GM18499 (cell line): Measurements from ENCODE around the gene RGS11.

Source experiments
- ATAC-seq: cut with Tn5 transposase; IDR thresholded peaks from one replicate; pipeline ENCODE4 v1.9.1; 2021; ENCODE audit warnings: moderate number of reproducible peaks; ENCODE audit not compliant: insufficient read depth, unreplicated experiment

Gene RGS11

GRCh38 chr16:297832-298231, 22.1 kb upstream of the RGS11 start:
- no peak for ATAC-seq

GRCh38 chr16:296806-297510, 21.2 kb upstream of the RGS11 start:
- no peak for ATAC-seq

- no peak for ATAC-seq
Observed at GRCh38 chr16:296276-296675, 20.5 kb upstream of the RGS11 start.

- ATAC-seq = no peak
Observed at GRCh38 chr16:293043-293775, 17.5 kb upstream of the RGS11 start.

- no peak for ATAC-seq
Observed at GRCh38 chr16:291539-291938, 15.8 kb upstream of the RGS11 start.

- no peak for ATAC-seq
Observed at GRCh38 chr16:290681-291405, 15.1 kb upstream of the RGS11 start.

GRCh38 chr16:290015-290680, 14.4 kb upstream of the RGS11 start:
- ATAC-seq = no peak

- ATAC-seq = no peak
Observed at GRCh38 chr16:289395-289997, 13.8 kb upstream of the RGS11 start.

GRCh38 chr16:287981-288920, 12.5 kb upstream of the RGS11 start:
- no peak for ATAC-seq

GRCh38 chr16:287298-287811, 11.6 kb upstream of the RGS11 start:
- no peak for ATAC-seq

- ATAC-seq = no peak
Observed at GRCh38 chr16:286491-287297, 10.9 kb upstream of the RGS11 start.

- no peak for ATAC-seq
Observed at GRCh38 chr16:285146-286055, 9.7 kb upstream of the RGS11 start.

- ATAC-seq = no peak
Observed at GRCh38 chr16:284204-285120, 8.7 kb upstream of the RGS11 start.

GRCh38 chr16:283033-283805, 7.5 kb upstream of the RGS11 start, which contains the start of gene PDIA2:
Gene PDIA2, plus strand, starts transcription at chr16:283164. Its CDS starts 6 bp downstream, at chr16:283170.
- ATAC-seq = no peak

GRCh38 chr16:282491-282890, 6.7 kb upstream of the RGS11 start:
- ATAC-seq = no peak
